ENCODE data around the gene BMP7. TPM values are rescaled to one million over a fixed set of nuclear protein-coding genes. Genes with fewer than 3 reads are reported as not detected.

Gene BMP7
- total RNA-seq, 1 experiment from 2014 or later = 7.5 TPM

GRCh38 chr20:57243480-57244220 lies 22.8 kb downstream of the BMP7 start:
- POLR2A ChIA-PET (ENCODE audit: low non-redundant PET) = no interaction called here
- TF ChIP-seq CTCF (conservative IDR thresholded peaks at IDR 0.05; ENCODE audit: low read depth, low read length) = no peak
- no peak for DNase-seq (ENCODE audit: low spot score)
- Histone ChIP-seq H3K36me3 (ENCODE audit: insufficient read depth, low read length, poor library complexity, severe bottlenecking) (no peaks in the 10 kb centered on the region), H3K9me3 (ENCODE audit: low read depth, low read length, poor library complexity, severe bottlenecking) (no peaks in the 10 kb centered on the region), H3K4me3 (ENCODE audit: low read depth, low read length, poor library complexity, severe bottlenecking) (no peak overlapping the region), H3K4me1 (ENCODE audit: insufficient read depth, low read length, poor library complexity, severe bottlenecking) (peaks cover 7% of the 10 kb centered on the region), H3K27ac (ENCODE audit: low read depth, low read length, poor library complexity, severe bottlenecking) (no peak overlapping the region), H3K27me3 (replicated peaks; ENCODE audit: insufficient read depth, low read depth, low read length, poor library complexity) (no peaks in the 10 kb centered on the region)
- CTCF ChIA-PET = no interaction called here
- intact Hi-C loops (cut with micrococcal nuclease; ENCODE audit: unreplicated experiment) = no loop called here
- BruUV-seq (replicated peaks) = no TSS peak

GRCh38 chr20:57242414-57242813 lies 24.0 kb downstream of the BMP7 start:
- H3K36me3 ChIP-seq (ENCODE audit: insufficient read depth, low read length, poor library complexity, severe bottlenecking) = no peaks in the 10 kb centered on the region
- H3K4me1 ChIP-seq (ENCODE audit: insufficient read depth, low read length, poor library complexity, severe bottlenecking) = no peaks in the 10 kb centered on the region
- ChIA-PET POLR2A (ENCODE audit: low non-redundant PET) (no interaction called here), CTCF (no interaction called here)
- H3K9me3 ChIP-seq (ENCODE audit: low read depth, low read length, poor library complexity, severe bottlenecking) = no peaks in the 10 kb centered on the region
- H3K4me3 ChIP-seq (ENCODE audit: low read depth, low read length, poor library complexity, severe bottlenecking) = no peak overlapping the region
- peaks cover 8% of the 10 kb centered on the region for H3K27me3 ChIP-seq (replicated peaks; ENCODE audit: insufficient read depth, low read depth, low read length, poor library complexity)
- intact Hi-C loops (cut with micrococcal nuclease; ENCODE audit: unreplicated experiment) = no loop called here
- TF ChIP-seq CTCF (conservative IDR thresholded peaks at IDR 0.05; ENCODE audit: low read depth, low read length) (no peak), EZH2 (IDR thresholded peaks at IDR 0.05; ENCODE audit: borderline replicate concordance, low read depth, low read length, poor library complexity, severe bottlenecking) (no peak)
- no TSS peak for BruUV-seq (replicated peaks)
- no peak for DNase-seq (ENCODE audit: low spot score)
- no peak overlapping the region for H3K27ac ChIP-seq (ENCODE audit: low read depth, low read length, poor library complexity, severe bottlenecking)

GRCh38 chr20:57241363-57241991 lies 25.0 kb downstream of the BMP7 start:
- Histone ChIP-seq H3K27ac (ENCODE audit: low read depth, low read length, poor library complexity, severe bottlenecking) (no peak overlapping the region), H3K9me3 (ENCODE audit: low read depth, low read length, poor library complexity, severe bottlenecking) (no peaks in the 10 kb centered on the region), H3K27me3 (replicated peaks; ENCODE audit: insufficient read depth, low read depth, low read length, poor library complexity) (peaks cover 18% of the 10 kb centered on the region), H3K36me3 (ENCODE audit: insufficient read depth, low read length, poor library complexity, severe bottlenecking) (no peaks in the 10 kb centered on the region), H3K4me1 (ENCODE audit: insufficient read depth, low read length, poor library complexity, severe bottlenecking) (no peaks in the 10 kb centered on the region), H3K4me3 (ENCODE audit: low read depth, low read length, poor library complexity, severe bottlenecking) (no peak overlapping the region)
- ChIA-PET POLR2A (ENCODE audit: low non-redundant PET) (no interaction called here), CTCF (no interaction called here)
- intact Hi-C loops (cut with micrococcal nuclease; ENCODE audit: unreplicated experiment) = no loop called here
- BruUV-seq (replicated peaks) = no TSS peak
- TF ChIP-seq EZH2 (IDR thresholded peaks at IDR 0.05; ENCODE audit: borderline replicate concordance, low read depth, low read length, poor library complexity, severe bottlenecking) (no peak), CTCF (conservative IDR thresholded peaks at IDR 0.05; ENCODE audit: low read depth, low read length) (no peak)
- DNase-seq (ENCODE audit: low spot score) = no peak

All from A673 (cell line).